ENCODE results near the gene CDA. TPM values are rescaled to one million over a fixed set of nuclear protein-coding genes. Genes with fewer than 3 reads are reported as not detected.

Gene CDA
- total and polyA plus RNA-seq, 10 of the 15 experiments (the other 5 are each of a cell fraction or from before 2014, with no cell fraction given): not detected

- H3K4me2 ChIP-seq (ENCODE audit: control insufficient read depth, insufficient read depth): no peak overlapping the region
- H3K79me2 ChIP-seq (ENCODE audit: control insufficient read depth, insufficient read depth, low read length): no peaks in the 10 kb centered on the region
- POLR2A ChIA-PET: no interaction called here
- no peaks in the 10 kb centered on the region for H3K27me3 ChIP-seq (replicated peaks in 1 of 2; ENCODE audit: control insufficient read depth in 2 of 2, insufficient read depth in 2 of 2, low read length in 1 of 2)
- no peak for FAIRE-seq
- TF ChIP-seq, protein P1, sequence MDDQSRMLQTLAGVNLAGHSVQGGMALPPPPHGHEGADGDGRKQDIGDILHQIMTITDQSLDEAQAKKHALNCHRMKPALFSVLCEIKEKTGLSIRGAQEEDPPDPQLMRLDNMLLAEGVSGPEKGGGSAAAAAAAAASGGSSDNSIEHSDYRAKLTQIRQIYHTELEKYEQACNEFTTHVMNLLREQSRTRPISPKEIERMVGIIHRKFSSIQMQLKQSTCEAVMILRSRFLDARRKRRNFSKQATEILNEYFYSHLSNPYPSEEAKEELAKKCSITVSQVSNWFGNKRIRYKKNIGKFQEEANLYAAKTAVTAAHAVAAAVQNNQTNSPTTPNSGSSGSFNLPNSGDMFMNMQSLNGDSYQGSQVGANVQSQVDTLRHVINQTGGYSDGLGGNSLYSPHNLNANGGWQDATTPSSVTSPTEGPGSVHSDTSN (IDR thresholded peaks at IDR 0.05; ENCODE audit: insufficient replicate concordance, low read depth, low read length): no peak
- TF ChIP-seq ZNF207 (IDR thresholded peaks at IDR 0.05; ENCODE audit: borderline replicate concordance): no peak
- no peak for TF ChIP-seq ASH2L (IDR thresholded peaks at IDR 0.05; ENCODE audit: borderline replicate concordance, low read depth)
- TF ChIP-seq, protein P2, sequence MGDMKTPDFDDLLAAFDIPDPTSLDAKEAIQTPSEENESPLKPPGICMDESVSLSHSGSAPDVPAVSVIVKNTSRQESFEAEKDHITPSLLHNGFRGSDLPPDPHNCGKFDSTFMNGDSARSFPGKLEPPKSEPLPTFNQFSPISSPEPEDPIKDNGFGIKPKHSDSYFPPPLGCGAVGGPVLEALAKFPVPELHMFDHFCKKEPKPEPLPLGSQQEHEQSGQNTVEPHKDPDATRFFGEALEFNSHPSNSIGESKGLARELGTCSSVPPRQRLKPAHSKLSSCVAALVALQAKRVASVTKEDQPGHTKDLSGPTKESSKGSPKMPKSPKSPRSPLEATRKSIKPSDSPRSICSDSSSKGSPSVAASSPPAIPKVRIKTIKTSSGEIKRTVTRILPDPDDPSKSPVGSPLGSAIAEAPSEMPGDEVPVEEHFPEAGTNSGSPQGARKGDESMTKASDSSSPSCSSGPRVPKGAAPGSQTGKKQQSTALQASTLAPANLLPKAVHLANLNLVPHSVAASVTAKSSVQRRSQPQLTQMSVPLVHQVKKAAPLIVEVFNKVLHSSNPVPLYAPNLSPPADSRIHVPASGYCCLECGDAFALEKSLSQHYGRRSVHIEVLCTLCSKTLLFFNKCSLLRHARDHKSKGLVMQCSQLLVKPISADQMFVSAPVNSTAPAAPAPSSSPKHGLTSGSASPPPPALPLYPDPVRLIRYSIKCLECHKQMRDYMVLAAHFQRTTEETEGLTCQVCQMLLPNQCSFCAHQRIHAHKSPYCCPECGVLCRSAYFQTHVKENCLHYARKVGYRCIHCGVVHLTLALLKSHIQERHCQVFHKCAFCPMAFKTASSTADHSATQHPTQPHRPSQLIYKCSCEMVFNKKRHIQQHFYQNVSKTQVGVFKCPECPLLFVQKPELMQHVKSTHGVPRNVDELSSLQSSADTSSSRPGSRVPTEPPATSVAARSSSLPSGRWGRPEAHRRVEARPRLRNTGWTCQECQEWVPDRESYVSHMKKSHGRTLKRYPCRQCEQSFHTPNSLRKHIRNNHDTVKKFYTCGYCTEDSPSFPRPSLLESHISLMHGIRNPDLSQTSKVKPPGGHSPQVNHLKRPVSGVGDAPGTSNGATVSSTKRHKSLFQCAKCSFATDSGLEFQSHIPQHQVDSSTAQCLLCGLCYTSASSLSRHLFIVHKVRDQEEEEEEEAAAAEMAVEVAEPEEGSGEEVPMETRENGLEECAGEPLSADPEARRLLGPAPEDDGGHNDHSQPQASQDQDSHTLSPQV (IDR thresholded peaks at IDR 0.05): no peak
- no peak for TF ChIP-seq POLR2A (IDR thresholded peaks at IDR 0.05; ENCODE audit: low read depth, low read length)
- TF ChIP-seq GABPA (IDR thresholded peaks at IDR 0.05; ENCODE audit: low read depth): no peak
- no peak for TF ChIP-seq FOS (IDR thresholded peaks at IDR 0.05; ENCODE audit: borderline replicate concordance, extremely low read depth, insufficient read length)
- TF ChIP-seq SMARCA5 (IDR thresholded peaks at IDR 0.05): no peak
- TF ChIP-seq ZZZ3 (IDR thresholded peaks at IDR 0.05; ENCODE audit: control insufficient read depth, insufficient read length, low read depth): no peak
- TF ChIP-seq BHLHE40 (IDR thresholded peaks at IDR 0.05; ENCODE audit: borderline replicate concordance in 1 of 2, low read depth in 2 of 2, low read length in 1 of 2): no peak
- no peak for TF ChIP-seq YY1 (IDR thresholded peaks at IDR 0.05; ENCODE audit: low read depth, low read length)
- TF ChIP-seq E2F8 (IDR thresholded peaks at IDR 0.05; ENCODE audit: low read depth, partially characterized antibody): no peak
- no peak for TF ChIP-seq NBN (IDR thresholded peaks at IDR 0.05)
- TF ChIP-seq SMAD1 (IDR thresholded peaks at IDR 0.05; ENCODE audit: low read depth, partially characterized antibody): no peak
- TF ChIP-seq SP1 (IDR thresholded peaks at IDR 0.05; ENCODE audit: low read depth, low read length): no peak
- no peak for TF ChIP-seq ZNF384 (IDR thresholded peaks at IDR 0.05; ENCODE audit: borderline replicate concordance, low read depth, low read length)
- H3K9ac ChIP-seq (ENCODE audit: control insufficient read depth, insufficient read depth, low read length): no peak overlapping the region
- no peaks in the 10 kb centered on the region for H3K4me1 ChIP-seq (ENCODE audit: control insufficient read depth, insufficient read depth, low read length)
- no TSS peak for BruUV-seq (replicated peaks)
- SMC1A ChIA-PET (ENCODE audit: uncharacterized antibody, unreplicated experiment): no interaction called here
- WGBS (ENCODE audit: insufficient coverage, insufficient replicate concordance, low lambda C conversion rate, missing lambda C conversion rate): 37% methylated on average over 11 of the region's 11 CpGs
- no peaks in the 10 kb centered on the region for H4K20me1 ChIP-seq (ENCODE audit: control insufficient read depth, insufficient read depth)
- H3K4me3 ChIP-seq: no peak overlapping the region
- in situ Hi-C loops (cut with MboI): no loop called here
- ATAC-seq: no peak
- RAD21 ChIA-PET (ENCODE audit: unreplicated experiment): no interaction called here
- intact Hi-C loops (cut with micrococcal nuclease; ENCODE audit: unreplicated experiment): no loop called here
- CTCF ChIA-PET: interaction anchor here (0.6 kb wide), 1 partner anchor 22 kb away, joined by 3 read pairs; no protein-coding TSS in a partner anchor
- H3K9me3 ChIP-seq (replicated peaks; ENCODE audit: control insufficient read depth, insufficient read depth, low read length): no peaks in the 10 kb centered on the region
- no peak overlapping the region for H2AFZ ChIP-seq (ENCODE audit: control insufficient read depth, low read depth, low read length)
- no peak for DNase-seq (ENCODE audit: low read depth, low spot score)
- no peak overlapping the region for H3K27ac ChIP-seq (ENCODE audit: control insufficient read depth, insufficient read depth)
- no peaks in the 10 kb centered on the region for H3K36me3 ChIP-seq (ENCODE audit: control insufficient read depth in 2 of 2, insufficient read depth in 2 of 2, low read length in 1 of 2)
Measured at GRCh38 chr1:20612221-20612746, 23.4 kb downstream of the CDA start.
